HG03175 (cell line): ENCODE measurements around the gene APOM.
A peak's percentile ranks its signal among the peaks of the same experiment; 100 is the strongest.

Experiments
- ATAC-seq: cut with Tn5 transposase; IDR thresholded peaks from one replicate; pipeline ENCODE4 v1.9.1; 2021; ENCODE audit warnings: mild to moderate bottlenecking, moderate library complexity; ENCODE audit not compliant: unreplicated experiment

The APOM gene

DNA sequence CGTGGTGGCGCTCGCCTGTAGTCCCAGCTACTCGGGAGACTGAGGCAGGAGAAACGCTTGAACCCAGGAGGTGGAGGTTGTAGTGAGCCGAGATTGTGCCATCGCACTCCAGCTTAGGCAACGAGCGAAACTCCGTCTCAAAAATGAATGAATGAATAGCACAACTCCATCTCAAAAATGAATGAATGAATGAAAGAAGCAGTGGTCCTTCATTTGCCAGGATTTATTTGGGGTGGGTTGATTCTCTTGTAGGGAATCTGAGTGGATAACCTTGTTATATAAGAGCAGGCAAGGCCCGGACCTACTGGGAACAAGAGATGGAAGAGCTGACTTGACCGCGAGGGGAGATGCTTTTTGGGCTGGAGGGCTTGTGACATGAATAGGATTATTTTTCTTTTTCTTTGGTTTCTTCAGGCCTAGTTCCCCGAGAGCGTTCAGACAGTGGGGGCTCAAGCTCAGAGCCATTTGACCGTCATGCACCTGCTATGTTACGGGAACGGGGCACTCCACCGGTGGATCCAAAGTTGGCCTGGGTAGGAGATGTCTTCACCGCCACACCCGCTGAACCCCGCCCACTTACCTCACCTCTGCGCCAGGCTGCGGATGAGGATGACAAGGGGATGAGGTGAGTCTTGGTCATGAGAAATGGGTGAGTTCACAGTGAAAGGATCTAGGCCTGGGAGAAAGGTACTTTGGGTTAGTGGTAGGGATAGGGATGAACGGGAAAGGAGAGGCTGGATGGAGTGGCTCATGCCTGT, 25.3 kb upstream of the APOM start:
- ATAC-seq: no peak

DNA sequence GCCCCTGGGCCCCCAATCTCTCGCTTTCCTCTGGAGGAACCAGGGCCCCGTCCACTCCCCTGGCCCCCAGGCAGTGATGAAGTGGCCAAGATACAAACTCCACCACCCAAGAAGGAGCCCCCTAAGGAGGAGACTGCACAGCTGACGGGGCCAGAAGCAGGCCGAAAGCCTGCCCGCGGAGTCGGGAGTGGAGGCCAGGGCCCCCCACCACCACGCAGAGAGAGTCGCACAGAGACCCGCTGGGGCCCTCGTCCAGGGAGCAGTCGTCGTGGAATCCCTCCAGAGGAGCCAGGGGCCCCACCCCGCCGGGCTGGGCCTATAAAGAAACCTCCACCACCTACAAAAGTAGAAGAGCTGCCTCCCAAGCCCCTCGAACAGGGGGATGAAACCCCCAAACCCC, 24.5 kb upstream of the APOM start:
- no peak for ATAC-seq

DNA sequence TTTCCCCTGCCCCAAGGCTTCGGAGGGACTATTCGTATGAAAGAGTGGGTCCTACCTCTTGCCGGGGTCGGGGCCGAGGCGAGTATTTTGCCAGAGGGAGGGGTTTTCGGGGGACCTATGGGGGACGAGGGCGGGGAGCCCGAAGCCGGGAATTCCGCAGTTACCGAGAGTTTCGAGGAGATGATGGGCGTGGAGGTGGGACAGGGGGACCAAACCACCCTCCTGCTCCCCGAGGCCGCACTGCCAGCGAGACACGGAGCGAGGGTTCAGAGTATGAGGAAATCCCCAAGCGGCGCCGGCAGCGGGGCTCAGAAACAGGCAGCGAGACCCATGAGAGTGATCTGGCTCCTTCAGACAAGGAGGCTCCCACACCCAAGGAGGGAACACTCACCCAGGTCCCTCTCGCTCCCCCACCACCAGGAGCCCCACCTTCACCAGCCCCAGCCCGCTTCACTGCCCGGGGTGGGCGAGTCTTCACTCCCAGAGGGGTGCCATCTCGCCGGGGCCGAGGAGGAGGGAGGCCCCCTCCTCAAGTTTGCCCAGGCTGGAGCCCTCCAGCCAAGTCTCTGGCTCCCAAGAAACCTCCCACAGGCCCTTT, 23.9 kb upstream of the APOM start:
- no peak for ATAC-seq

DNA sequence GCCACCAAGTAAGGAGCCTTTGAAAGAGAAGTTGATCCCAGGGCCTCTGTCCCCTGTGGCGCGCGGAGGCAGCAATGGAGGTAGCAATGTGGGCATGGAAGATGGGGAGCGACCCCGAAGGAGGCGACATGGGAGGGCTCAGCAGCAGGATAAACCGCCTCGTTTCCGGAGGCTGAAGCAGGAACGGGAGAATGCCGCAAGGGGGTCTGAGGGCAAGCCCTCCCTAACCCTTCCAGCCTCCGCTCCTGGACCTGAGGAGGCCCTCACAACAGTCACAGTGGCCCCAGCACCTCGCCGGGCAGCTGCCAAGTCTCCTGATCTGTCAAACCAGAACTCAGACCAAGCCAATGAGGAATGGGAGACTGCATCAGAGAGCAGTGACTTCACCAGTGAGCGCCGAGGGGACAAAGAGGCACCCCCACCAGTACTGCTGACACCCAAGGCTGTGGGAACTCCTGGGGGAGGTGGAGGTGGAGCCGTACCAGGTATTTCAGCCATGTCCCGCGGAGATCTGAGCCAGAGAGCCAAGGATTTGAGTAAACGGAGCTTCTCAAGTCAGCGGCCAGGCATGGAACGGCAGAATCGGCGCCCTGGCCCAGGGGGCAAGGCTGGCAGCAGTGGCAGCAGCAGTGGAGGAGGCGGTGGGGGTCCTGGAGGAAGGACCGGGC, 23.3 kb upstream of the APOM start:
- ATAC-seq: no peak

DNA sequence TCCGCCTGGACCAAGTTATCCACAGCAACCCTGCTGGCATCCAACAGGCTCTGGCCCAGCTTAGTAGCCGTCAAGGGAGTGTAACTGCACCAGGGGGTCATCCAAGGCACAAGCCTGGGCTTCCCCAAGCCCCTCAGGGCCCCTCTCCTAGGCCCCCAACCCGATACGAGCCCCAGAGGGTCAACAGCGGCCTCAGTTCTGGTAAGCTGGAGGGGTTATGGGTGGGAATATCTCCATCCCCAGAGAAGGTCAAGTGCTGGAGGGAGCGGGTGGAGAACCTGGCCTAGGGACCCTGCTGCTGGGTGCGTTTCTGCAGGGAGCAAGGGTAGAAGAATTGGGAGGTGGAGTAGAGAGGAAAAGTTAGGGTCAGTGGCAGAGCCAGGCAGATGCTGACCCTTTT, 22.2 kb upstream of the APOM start:
- no peak for ATAC-seq

DNA sequence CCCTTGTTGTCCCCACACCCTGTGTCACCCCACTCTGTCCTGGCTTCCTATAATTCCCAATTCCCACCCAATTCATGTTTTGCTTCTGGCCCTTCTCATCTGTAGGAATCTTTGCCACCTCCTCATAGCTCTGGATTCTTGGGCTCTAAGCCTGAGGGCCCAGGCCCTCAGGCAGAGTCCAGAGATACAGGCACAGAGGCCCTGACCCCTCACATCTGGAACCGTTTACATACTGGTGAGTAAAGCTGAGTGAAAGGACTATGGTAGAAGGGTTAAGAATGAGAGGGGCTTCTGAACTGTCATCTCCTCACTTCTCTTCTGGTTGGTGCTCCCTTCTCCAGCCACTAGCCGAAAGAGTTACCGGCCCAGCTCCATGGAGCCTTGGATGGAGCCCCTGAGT, 21.6 kb upstream of the APOM start:
- ATAC-seq: no peak

DNA sequence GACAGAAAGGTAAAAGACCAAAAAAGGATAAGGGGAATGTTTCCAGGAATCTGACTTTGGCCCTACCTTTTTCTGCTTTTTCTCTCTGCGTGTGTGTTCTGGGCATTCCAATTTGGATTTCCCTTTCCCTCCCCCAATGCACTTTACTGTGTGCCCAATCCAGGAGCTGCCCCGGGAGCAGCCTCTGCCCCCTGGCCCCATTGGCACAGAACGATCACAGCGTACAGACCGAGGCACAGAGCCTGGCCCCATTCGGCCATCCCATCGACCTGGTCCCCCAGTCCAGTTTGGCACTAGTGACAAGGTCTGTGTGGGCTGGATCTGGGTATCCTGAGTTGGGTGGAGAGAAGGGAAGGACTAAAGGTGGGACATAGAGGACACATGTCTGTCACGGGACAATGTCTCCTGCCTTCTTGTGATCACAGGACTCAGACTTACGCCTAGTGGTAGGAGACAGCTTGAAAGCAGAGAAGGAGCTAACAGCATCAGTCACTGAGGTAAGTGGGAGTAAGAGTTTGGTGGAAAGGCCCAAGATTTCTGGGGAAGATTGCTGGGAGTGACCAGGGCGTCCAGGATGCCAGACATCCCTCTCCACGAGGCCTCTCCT, 20.6 kb upstream of the APOM start:
- no peak for ATAC-seq

DNA sequence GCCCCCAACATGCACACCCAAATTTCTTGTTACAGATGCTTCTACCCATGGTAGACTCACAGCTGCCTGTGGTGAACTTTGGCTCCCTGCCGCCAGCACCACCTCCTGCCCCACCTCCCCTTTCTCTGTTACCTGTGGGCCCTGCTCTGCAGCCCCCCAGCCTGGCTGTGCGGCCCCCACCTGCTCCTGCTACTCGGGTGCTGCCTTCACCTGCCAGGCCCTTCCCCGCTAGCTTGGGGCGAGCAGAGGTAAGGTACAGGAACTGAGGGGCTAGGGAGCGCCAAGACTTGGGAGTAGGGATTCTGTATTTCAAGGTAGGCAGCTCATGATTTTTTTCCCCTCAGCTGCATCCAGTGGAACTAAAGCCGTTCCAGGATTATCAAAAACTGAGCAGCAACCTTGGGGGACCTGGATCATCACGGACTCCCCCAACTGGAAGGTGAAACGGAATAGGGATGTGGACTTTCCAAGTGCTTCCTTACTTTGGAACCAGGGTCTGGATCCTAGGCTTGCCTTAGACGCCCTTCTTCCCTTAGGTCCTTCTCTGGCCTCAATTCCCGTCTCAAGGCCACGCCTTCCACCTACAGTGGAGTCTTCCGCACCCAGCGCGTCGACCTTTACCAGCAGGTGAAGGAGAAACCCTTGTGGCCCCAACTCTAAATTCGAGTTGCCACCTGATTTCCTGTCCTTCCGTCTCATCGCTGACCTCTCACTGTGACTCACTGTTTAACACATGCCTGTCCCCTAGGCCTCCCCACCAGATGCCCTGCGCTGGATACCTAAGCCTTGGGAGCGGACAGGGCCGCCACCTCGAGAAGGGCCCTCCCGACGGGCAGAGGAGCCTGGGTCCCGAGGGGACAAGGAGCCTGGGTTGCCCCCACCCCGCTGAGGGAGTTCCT, 18.7 kb upstream of the APOM start:
- ATAC-seq: no peak

DNA sequence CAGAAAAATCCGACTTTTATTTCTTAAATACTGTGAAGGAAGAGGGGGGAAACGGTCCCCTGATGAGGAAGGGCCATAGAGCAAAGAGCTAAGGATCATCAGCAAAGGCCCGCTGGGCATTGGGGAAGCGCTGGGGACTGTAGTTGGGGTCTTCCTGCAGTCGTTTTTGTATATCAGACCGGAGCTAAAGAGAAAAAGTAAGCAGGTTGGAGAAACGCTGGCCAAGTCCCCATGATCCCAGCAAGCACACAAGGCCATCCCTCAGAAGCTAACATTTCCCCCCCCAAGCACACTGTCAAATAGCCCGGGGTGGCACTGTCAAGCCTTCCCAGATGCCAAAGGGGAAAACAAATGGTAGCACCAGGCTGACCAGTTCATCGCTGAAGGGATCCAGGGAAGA, 16.7 kb upstream of the APOM start:
- ATAC-seq: no peak

DNA sequence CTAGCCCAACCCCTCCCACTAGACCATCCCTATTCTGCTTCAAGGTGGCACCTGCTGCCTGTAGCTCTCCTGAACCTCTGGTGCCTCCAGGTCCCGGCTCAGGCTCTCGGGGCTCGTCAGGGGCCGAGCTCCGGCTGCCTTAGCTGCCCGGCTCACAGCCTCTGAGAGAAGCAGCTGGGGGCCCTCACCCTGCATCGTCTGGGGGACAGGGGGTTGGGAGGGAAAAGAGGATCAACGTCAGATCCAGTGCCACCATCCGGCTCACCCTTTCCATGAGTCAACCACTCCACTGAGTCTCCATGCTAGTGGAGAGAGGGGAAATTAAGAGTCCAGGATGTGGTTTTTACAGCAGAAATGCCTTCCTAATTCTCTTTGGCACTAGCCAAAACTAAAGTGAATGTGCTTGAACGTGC, 16.2 kb upstream of the APOM start:
- ATAC-seq: no peak

DNA sequence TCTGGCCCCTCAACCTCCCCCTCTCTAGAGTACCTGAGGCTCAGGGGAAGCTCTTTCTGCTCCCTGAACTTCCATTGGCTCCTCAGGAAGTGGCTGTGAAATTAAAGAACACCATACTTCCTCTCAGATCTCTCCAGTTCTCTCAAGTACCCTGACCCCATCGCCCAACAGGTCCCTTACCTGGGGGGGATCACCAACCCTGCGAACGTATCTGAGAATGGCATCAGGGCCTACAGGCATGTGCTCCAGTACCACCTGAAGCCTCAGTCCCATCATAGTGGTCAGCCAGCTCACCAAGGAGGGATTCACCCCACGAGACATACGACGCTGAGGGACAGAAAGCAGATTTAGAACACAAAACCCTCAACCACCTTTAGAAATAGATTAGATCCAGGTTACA, 15.1 kb upstream of the APOM start:
- ATAC-seq: no peak

DNA sequence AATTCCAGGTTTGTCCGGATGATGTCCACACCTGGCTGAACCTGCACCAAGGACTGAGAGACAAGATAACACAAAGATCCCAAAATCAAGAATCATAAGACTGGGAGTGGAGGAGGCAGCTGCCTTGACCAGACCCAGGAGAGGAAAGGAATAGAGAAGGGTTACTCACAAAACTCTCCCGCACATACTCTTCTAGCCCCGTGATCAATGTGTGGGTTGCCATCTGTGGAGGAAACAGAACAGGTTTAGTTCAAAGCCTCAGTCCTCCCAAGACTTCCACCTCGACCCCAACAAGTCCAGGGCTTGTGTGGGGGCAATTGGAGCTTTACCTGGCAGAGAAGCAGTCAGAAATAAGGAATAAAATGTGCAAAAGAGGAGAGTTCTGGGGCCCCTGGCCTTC, 14.3 kb upstream of the APOM start:
- ATAC-seq: no peak

DNA sequence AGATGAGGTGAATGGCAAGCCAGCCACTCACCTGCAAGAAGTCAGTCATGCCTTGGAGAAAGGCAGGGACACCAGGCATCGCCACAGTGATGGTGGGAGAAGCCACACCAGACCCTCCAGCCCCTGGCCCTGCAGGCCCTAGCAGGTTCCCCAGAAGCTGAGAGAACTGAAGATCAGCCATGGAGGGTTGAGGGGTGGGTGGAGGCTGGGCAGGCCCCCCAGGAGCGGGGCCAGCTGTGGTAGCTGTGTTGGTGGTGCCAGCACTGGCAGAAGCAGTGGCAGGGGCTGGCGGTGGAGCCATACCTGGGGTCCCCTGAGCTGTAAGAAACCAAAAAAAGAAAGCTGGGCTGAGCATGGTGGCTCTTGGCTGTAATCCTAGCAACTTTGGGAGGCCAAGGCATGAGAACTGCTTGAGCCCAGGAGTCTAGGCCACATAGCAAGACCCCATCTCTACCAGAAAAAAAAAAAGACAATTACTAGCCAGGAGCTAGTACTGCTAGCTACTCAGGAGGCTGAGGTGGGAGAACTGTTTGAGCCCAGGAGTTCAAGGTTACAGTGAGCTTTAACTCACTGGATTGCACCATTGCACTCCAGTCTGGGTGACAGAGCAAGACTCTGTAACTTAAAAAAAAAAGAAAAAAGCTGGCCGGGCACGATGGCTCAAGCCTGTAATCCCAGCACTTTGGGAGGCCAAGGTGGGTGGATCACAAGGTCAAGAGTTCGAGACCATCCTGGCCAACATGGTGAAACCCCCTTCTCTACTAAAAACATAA, 12.7 kb upstream of the APOM start:
- no peak for ATAC-seq

DNA sequence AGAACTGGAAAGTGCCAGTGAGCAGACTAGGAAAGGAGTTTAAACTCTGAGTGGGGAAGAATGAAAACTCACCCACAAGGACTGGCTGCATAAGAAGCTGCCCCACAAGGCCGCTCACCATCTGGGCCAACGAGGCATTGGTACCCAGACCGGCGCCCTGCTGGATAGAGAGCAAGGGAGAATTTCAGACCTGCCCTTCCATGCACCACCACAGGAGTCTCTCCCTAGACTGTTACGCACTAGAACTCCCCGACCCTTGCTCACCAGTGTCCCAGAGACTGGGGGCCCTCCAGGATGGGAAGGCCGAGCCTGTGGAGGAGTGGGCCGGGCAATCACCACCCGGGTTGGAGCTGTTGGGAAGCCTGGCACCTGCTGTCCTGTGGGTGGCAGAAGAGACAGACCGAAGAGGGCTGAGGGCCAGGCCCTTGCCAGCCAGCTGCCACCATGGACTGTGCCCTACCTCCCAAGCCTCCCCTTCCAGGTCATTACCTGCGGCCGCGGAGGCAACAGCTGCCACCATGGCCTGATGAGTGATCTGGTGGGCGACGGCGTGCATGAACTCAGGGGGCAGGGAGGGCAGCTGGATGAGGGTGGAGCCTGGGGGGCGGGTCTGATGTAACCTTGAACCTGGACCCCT, 11.8 kb upstream of the APOM start:
- ATAC-seq: no peak

DNA sequence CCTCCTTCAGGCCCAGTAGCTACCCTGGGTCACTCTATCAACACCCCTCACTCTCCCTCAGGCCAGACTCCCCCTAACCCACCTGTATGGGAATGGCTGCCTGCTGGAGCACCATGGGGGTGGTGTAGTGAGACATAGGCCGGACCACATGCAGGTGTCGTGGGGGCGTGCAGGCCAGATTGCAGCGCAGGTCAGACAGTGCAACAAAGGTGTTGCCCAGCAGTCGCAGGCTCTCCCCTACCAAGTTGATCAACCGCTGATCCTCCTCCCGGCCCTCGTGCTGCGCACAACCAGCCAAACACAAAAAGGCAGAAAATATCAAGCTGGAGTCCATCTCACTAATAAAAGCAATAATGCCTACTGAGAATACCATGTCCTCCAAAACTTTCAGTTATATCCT, 10.4 kb upstream of the APOM start:
- no peak for ATAC-seq

DNA sequence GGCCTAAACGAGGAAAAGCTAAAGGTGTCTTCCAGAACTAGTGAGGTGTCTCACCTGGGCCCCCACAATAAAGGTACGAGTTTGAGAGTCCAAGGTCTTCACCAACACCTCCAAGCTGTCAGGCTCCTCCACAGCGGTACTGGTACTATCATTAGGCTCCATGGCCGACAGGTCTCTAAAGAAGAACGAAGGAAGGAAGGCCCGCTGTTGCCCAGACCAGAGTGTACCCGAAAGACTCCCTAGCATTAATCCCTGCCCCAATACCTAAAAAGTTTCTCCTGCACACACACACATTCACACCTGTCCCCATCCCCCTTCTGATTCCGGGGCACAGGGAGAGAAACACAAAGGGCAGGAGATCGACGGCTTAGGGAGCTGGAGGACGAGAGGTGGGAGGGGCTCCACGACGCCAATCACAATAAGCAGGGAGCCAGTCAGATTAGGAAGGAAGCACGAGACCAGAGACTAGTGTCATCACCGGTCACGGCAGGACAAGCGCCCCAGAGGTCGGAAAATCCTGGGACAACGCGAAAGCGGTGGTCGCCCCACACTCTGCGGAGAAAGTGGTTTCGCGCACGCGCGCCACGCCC, 4.0 kb upstream of the APOM start:
- ATAC-seq: peak; percentile 19

DNA sequence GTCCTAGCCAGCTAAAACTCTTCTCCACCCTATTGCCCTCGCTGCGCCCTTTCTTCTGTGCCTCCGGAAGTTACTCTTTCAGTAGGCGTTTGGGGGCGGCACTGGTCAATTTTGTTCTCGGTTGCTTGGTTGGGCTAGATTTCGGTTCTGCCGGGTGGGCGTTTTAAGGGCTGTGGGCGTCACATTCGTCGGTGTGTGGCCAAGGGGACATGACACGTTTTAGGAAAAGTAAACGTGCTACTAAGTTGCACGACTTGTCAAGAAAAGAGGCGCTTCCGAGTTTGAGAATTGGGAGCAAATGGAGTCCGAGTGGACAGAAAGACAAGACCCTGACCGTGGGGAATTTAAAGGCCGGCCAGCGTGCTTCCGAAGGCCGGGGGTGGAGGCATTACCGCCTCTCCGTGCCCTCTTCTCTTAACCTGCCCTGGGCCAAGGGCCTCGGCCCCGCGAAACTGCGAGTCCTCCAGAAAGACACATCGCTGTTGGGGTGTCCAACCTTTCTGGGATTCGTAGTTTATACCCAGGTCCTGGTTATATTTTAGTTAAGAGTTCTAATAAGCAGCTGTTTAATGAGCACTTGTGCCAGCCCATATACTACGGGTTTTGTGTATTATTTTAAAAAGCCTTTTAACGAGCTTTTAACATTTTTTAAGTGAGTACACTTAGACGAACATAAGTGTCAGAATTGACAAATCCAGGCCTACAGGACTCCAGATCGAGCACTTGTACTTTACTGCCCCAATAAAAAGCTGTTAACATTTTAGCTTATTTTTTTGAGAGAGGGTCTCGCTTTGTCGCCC, 2.6 kb upstream of the APOM start:
- ATAC-seq: peak; percentile 66

DNA sequence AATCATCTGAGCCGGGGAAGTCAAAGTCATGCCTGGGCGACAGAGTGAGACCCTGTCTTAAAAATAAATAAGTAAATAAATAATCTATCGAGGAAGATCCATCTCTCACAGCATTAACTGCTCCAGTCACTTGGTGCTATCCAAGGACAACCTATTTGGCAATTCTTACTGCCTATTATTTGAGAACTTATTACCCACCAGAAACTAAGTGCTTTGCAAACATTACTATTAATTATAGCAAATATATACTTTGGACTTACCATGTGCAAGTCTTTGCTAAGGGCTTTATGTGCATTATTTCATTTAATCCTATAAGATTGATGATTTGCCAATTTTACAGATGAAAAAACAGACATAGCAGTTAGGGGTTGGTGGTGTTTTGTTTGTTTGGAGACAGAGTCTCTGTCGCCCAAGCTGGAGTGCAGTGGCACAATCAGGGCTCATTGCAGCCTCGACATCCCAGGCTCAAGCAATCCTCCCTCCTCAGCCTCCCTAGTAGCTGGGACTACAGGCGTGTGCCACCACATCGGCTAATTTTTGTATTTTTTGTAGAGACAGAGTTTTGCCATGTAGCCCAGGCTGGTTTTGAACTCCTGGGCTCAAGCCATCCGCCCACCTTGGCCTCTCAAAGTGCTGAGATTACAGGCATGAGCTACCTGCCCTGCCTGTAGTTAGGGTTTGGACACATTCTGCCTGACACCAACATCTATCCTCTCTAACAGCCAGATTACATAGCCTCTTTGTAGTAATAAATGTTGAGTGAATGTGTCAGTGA, 933 bp upstream of the APOM start:
- ATAC-seq: no peak
